CD4-positive, alpha-beta T cell (primary cell): ENCODE data around the gene RAB15. TPM values are rescaled to one million over a fixed set of nuclear protein-coding genes. Genes with fewer than 3 reads are reported as not detected.
"Not testable (repeated sequence)": the region's sequence is repeated elsewhere in the genome, so short reads cannot be mapped to it uniquely, and the experiment has no call there.

Source experiments
- ATAC-seq: fragments of 200-7000 bp; cut with Tn5 transposase; one replicate; pipeline ENCODE4 v1.10.0; 2022; ENCODE audit warnings: mild to moderate bottlenecking; ENCODE audit not compliant: poor library complexity
- CTCF ChIA-PET: fragments of 350-600 bp; sonication (Branson Sonifier 250); formaldehyde crosslinking; loops from one replicate; lab custom pipeline; 2021; ENCODE audit warnings: antibody characterized with exemption, inconsistent platforms; lab: Charles Lee
- POLR2A ChIA-PET: fragments of 350-600 bp; sonication (Branson Sonifier 250); formaldehyde crosslinking; loops from one replicate; lab custom pipeline; 2021; ENCODE audit warnings: antibody characterized with exemption, inconsistent platforms; lab: Charles Lee
- DNase-seq, 14 experiments: peaks; one replicate each; pipeline ENCODE4 v3.0.0-alpha.2; 2013 to 2020; ENCODE audit warnings: mixed read lengths in 2 of 14
- H3K27ac ChIP-seq, 2 donors: one replicate each; pipeline versions ENCODE4 v1.5.1 to v1.7.0; 2013; ENCODE audit warnings: low read length in 2 of 2, low read depth in 1 of 2, mild to moderate bottlenecking in 1 of 2
- H3K27me3 ChIP-seq, 2 experiments: 1 replicate in 1 of 2; 2 replicates in 1 of 2; pipeline versions ENCODE4 v1.6.1 to v1.7.0; 2013; ENCODE audit warnings: low read length in 2 of 2, control low read depth in 1 of 2, mild to moderate bottlenecking in 1 of 2, moderate library complexity in 1 of 2; ENCODE audit not compliant: insufficient read depth in 2 of 2, control insufficient read depth in 1 of 2
- H3K36me3 ChIP-seq: one replicate; pipeline ENCODE4 v1.6.1; 2013; ENCODE audit warnings: low read length, control low read depth; ENCODE audit not compliant: insufficient read depth
- H3K4me1 ChIP-seq: one replicate; pipeline ENCODE4 v1.6.1; 2013; ENCODE audit warnings: low read length, control low read depth; ENCODE audit not compliant: insufficient read depth
- H3K4me3 ChIP-seq: one replicate; pipeline ENCODE4 v1.5.1; 2013; ENCODE audit warnings: mild to moderate bottlenecking, low read length, moderate library complexity
- H3K9me3 ChIP-seq, 2 experiments: 1 replicate in 1 of 2; 2 replicates in 1 of 2; pipeline versions ENCODE4 v1.6.1 to v1.7.0; 2013; ENCODE audit warnings: low read length in 2 of 2, mild to moderate bottlenecking in 2 of 2, control low read depth in 1 of 2, moderate library complexity in 1 of 2; ENCODE audit not compliant: control insufficient read depth in 1 of 2, insufficient read depth in 1 of 2
- H3K27ac Mint-ChIP-seq: one replicate; pipeline ENCODE4 v1.8.0; 2020; ENCODE audit warnings: mixed read lengths
- H3K27me3 Mint-ChIP-seq: one replicate; pipeline ENCODE4 v1.8.0; 2021; ENCODE audit warnings: mixed read lengths
- H3K36me3 Mint-ChIP-seq: one replicate; pipeline ENCODE4 v1.8.0; 2021; ENCODE audit warnings: low read depth, mixed read lengths
- H3K4me1 Mint-ChIP-seq: one replicate; pipeline ENCODE4 v1.8.0; 2021; ENCODE audit warnings: low read depth, mixed read lengths
- H3K4me3 Mint-ChIP-seq: one replicate; pipeline ENCODE4 v1.8.0; 2020; ENCODE audit warnings: mild to moderate bottlenecking, mixed read lengths
- H3K9me3 Mint-ChIP-seq: one replicate; pipeline ENCODE4 v1.8.0; 2020; ENCODE audit warnings: mixed read lengths
- CTCF ChIP-seq: fragments of 200-600 bp; IDR thresholded peaks from one replicate; pipeline ENCODE4 v1.8.0; 2022; ENCODE audit warnings: antibody characterized with exemption, mild to moderate bottlenecking
- intact Hi-C, 2 experiments: fragments of 100-400 bp; cut with DNase I in 1 of 2; cut with micrococcal nuclease in 1 of 2; formaldehyde crosslinking; loops; one replicate each; pipeline versions ENCODE4 v1.15.1 to v1.9.0; 2023 to 2025; cut with DNase I, micrococcal nuclease
- total RNA-seq, 174 experiments: library from RNA in 2 of 174; stranded (reverse) in 2 of 174; gene quantifications; one replicate each; pipeline ENCODE4 v1.2.3 and lab custom pipeline; 2021 to 2026

The RAB15 gene
- total RNA-seq, 2 experiments from 2014 or later, result 2.6 to 3.8 TPM

- peak in 1 of 14 experiments; percentile 33 for DNase-seq
- H3K9me3 ChIP-seq, result no peaks in the 10 kb centered on the region
- Mint-ChIP-seq H3K4me3 (peak overlapping the region; percentile 93), H3K36me3 (peaks cover 59% of the 10 kb centered on the region), H3K27me3 (no peaks in the 10 kb centered on the region), H3K27ac (peak overlapping the region; percentile 88), H3K9me3 (no peaks in the 10 kb centered on the region), H3K4me1 (peaks cover 70% of the 10 kb centered on the region)
- no peak overlapping the region for H3K27ac ChIP-seq
- H3K27me3 ChIP-seq, result no peaks in the 10 kb centered on the region
- no peak for TF ChIP-seq CTCF
- H3K36me3 ChIP-seq, result peaks cover 4% of the 10 kb centered on the region
- ATAC-seq, result no peak
- peaks cover 37% of the 10 kb centered on the region for H3K4me1 ChIP-seq
- peak overlapping the region; percentile 86 for H3K4me3 ChIP-seq
- CTCF ChIA-PET, result no interaction called here
- POLR2A ChIA-PET, result interaction anchor here (1.2 to 5.8 kb wide), 4 partner anchors 10 to 187 kb away, joined by 4 to 132 read pairs (median 10); no protein-coding TSS in a partner anchor
- intact Hi-C loops, result loop anchor here in 1 of 2 experiments (2.0 to 10.0 kb wide), 6 partner anchors 13 to 1589 kb away; partner anchors contain the start of genes FNTB, GPHN, HSPA2 and MAX
Measured at GRCh38 chr14:64915797-64916196, 56.3 kb downstream of the RAB15 start.

- peaks cover 52% of the 10 kb centered on the region for H3K36me3 Mint-ChIP-seq
- TF ChIP-seq CTCF, result no peak
- H3K27me3 ChIP-seq, result no peaks in the 10 kb centered on the region
- H3K27ac Mint-ChIP-seq, result peak overlapping the region; percentile 88
- peak overlapping the region; percentile 93 for H3K4me3 Mint-ChIP-seq
- no peak for ATAC-seq
- no peak for DNase-seq
- H3K4me1 ChIP-seq, result peaks cover 37% of the 10 kb centered on the region
- no peaks in the 10 kb centered on the region for H3K27me3 Mint-ChIP-seq
- ChIA-PET CTCF (interaction anchor here (0.8 to 1.4 kb wide), 3 partner anchors 8 to 23 kb away, joined by 3 read pairs; no protein-coding TSS in a partner anchor), POLR2A (interaction anchor here (0.6 to 5.8 kb wide), 26 partner anchors 11 to 527 kb away, joined by 3 to 132 read pairs (median 5); partner anchors contain the start of genes FNTB, GPX2, HSPA2 and MTHFD1)
- H3K4me1 Mint-ChIP-seq, result peaks cover 63% of the 10 kb centered on the region
- intact Hi-C loops, result loop anchor here in 1 of 2 experiments (2.0 to 10.0 kb wide), 6 partner anchors 14 to 1590 kb away; partner anchors contain the start of genes FNTB, GPHN, HSPA2 and MAX
- H3K9me3 Mint-ChIP-seq, result no peaks in the 10 kb centered on the region
- H3K9me3 ChIP-seq, result no peaks in the 10 kb centered on the region
- H3K27ac ChIP-seq, result peak overlapping the region; percentile 99
- H3K36me3 ChIP-seq, result no peaks in the 10 kb centered on the region
- peak overlapping the region; percentile 86 for H3K4me3 ChIP-seq
Measured at GRCh38 chr14:64915029-64915424, 57.1 kb downstream of the RAB15 start.

- Histone ChIP-seq H3K4me1 (peaks cover 34% of the 10 kb centered on the region), H3K4me3 (peak within 1 kb of the TSS; percentile 86), H3K9me3 (no peaks in the 10 kb centered on the region), H3K27me3 (peaks cover 0 to under 1% of the 10 kb centered on the region in 2 experiments), H3K27ac (peak within 1 kb of the TSS; percentile 99), H3K36me3 (no peaks in the 10 kb centered on the region)
- Mint-ChIP-seq H3K4me1 (peaks cover 57% of the 10 kb centered on the region), H3K27ac (peak within 1 kb of the TSS; percentile 88), H3K36me3 (peaks cover 46% of the 10 kb centered on the region), H3K4me3 (peak within 1 kb of the TSS; percentile 93), H3K9me3 (no peaks in the 10 kb centered on the region), H3K27me3 (no peaks in the 10 kb centered on the region)
- ChIA-PET POLR2A (interaction anchor here (0.6 to 5.8 kb wide), 26 partner anchors 12 to 527 kb away, joined by 3 to 132 read pairs (median 5); partner anchors contain the start of genes FNTB, GPX2, HSPA2 and MTHFD1), CTCF (interaction anchor here (0.8 to 1.4 kb wide), 3 partner anchors 9 to 23 kb away, joined by 3 read pairs; no protein-coding TSS in a partner anchor)
- intact Hi-C loops, result loop anchor here (1.0 to 10.0 kb wide), 7 partner anchors 14 to 1590 kb away; partner anchors contain the start of genes FNTB (in 1 of the 2), GPHN (in 1 of the 2), HSPA2 (in 1 of the 2) and MAX (in 1 of the 2)
- no peak for TF ChIP-seq CTCF
- ATAC-seq (peak; percentile 95), DNase-seq (peak; percentile 94 to 99 (median 96))
Measured at GRCh38 chr14:64914237-64915028, 57.7 kb downstream of the RAB15 start, which contains the start of gene CHURC1. TSS of gene CHURC1 (plus strand) at chr14:64914455. CDS start at chr14:64914496, 41 bp downstream.

- H3K27me3 ChIP-seq, ATAC-seq, H3K4me3 ChIP-seq, H3K9me3 Mint-ChIP-seq, DNase-seq, H3K9me3 ChIP-seq, H3K36me3 ChIP-seq, CTCF ChIA-PET, H3K27me3 Mint-ChIP-seq: not testable (repeated sequence)
- Histone ChIP-seq H3K4me1 (peaks cover 31% of the 10 kb centered on the region), H3K27ac (peak overlapping the region in 1 of 2 donors; percentile 99)
- intact Hi-C loops, result loop anchor here in 1 of 2 experiments (10.0 kb wide), 4 partner anchors 71 to 1591 kb away; partner anchors contain the start of genes FNTB, GPHN, HSPA2 and PPP1R36
- Mint-ChIP-seq H3K36me3 (peaks cover 40% of the 10 kb centered on the region), H3K4me3 (peak overlapping the region; percentile 93), H3K4me1 (peaks cover 50% of the 10 kb centered on the region), H3K27ac (peak overlapping the region; percentile 88)
- POLR2A ChIA-PET, result interaction anchor here (1.5 to 5.8 kb wide), 7 partner anchors 13 to 373 kb away, joined by 4 to 132 read pairs (median 9); partner anchors contain the start of gene HSPA2
Measured at GRCh38 chr14:64913477-64913876, 58.7 kb downstream of the RAB15 start.
